ENCODE results near the gene ZNF81.

DNA sequence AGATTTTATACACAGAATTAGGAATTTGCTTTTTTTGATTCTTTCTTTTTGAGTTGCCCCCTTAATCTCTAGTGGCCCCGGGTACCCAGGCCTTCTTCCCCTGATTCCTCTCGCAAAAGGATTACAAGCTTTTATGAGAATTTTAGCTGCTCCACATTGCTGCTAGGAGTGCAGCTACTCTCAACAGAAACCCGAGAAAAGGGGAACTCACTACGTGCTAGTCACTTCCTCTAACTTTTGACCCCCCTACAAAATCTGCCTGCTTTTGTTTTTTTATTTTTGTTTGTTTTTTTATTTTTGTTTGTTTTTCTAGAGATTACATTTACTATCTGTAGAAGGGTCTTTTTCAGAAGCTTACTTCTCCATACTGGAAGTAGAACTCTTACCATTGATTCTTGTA lies 64.1 kb downstream of the ZNF81 start:
- TF ChIP-seq, protein P1, sequence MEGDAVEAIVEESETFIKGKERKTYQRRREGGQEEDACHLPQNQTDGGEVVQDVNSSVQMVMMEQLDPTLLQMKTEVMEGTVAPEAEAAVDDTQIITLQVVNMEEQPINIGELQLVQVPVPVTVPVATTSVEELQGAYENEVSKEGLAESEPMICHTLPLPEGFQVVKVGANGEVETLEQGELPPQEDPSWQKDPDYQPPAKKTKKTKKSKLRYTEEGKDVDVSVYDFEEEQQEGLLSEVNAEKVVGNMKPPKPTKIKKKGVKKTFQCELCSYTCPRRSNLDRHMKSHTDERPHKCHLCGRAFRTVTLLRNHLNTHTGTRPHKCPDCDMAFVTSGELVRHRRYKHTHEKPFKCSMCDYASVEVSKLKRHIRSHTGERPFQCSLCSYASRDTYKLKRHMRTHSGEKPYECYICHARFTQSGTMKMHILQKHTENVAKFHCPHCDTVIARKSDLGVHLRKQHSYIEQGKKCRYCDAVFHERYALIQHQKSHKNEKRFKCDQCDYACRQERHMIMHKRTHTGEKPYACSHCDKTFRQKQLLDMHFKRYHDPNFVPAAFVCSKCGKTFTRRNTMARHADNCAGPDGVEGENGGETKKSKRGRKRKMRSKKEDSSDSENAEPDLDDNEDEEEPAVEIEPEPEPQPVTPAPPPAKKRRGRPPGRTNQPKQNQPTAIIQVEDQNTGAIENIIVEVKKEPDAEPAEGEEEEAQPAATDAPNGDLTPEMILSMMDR (IDR thresholded peaks at IDR 0.05; ENCODE audit: borderline replicate concordance, extremely low read depth, low read length, poor library complexity, severe bottlenecking) = no peak
- TF ChIP-seq EZH2 (IDR thresholded peaks at IDR 0.05; ENCODE audit: borderline replicate concordance, low read depth, low read length, severe bottlenecking) = no peak

Measured in DND-41 (cell line).